ENCODE results near the gene DAZAP2. TPM values are rescaled to one million over a fixed set of nuclear protein-coding genes. Genes with fewer than 3 reads are reported as not detected.

The DAZAP2 gene, protein sequence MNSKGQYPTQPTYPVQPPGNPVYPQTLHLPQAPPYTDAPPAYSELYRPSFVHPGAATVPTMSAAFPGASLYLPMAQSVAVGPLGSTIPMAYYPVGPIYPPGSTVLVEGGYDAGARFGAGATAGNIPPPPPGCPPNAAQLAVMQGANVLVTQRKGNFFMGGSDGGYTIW
- polyA plus RNA-seq (2011; rRNA removed), result 375 and 459 TPM in 2 replicates
- 562 and 808 TPM in 2 replicates for polyA plus RNA-seq (2012; cell fraction: cytosol; rRNA removed)
- polyA plus RNA-seq (2012; cell fraction: nucleus; rRNA removed), result 357 and 411 TPM in 2 replicates
- 290 to 304 TPM (median 292 TPM) in 3 replicates for polyA plus RNA-seq (2017; fragmentation: RNase III; extraction: RNeasy Plus Mini Kit Qiagen cat#74134 plus additional on column Dnase treatment)
- 415 and 549 TPM in 2 replicates for polyA minus RNA-seq (2011; rRNA and poly(A)+ RNA removed)

DNA sequence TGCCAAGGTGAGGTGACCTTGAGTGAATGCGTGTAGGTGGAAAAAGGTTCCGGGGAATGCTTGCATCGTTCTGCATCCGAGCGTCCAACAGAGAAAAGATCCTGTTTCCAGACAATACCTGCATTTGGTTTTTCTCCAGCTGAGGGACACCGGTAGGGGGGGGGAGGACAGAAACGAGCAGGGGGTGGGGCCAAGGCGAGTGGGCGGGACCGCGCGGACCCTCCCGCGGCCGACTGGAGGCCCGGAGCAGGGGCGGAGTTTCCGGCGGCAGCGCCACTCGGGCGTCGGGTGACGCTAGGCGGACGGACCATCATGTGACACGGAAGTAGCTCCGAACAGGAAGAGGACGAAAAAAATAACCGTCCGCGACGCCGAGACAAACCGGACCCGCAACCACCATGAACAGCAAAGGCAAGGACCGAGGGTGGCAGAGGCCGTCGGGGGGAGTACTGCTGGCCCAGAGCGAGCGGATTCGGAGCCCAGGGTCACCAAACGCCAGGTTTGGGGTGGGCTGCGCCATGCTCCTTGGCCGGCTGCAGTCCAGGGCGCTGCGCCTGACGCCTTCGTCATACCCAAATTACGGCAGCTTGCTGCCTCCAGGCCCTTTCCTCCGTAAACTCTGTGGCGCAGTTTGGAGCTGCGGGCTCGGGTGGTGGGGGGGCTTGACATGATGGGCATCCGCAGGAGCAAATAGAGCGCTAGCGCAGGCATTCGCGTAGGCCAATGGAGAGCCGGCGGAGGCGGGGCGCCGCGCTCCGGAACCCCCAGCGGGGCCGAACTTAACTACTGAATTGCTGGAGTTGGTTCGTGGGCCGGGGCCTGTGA is at the start of gene DAZAP2:
TSS of gene DAZAP2 (plus strand) at position 317 of the 825 bp plus-strand sequence. CDS start at position 399, 82 bp downstream.
- H3K4me2 ChIP-seq, result peak within 1 kb of the TSS; percentile 96
- peak; percentile 97 for ATAC-seq
- CTCF ChIA-PET, result interaction anchor here (0.6 to 3.1 kb wide), 9 partner anchors 9 to 113 kb away, joined by 3 to 13 read pairs (median 4); partner anchors contain the start of gene POU6F1
- peak; percentile 94 to 98 for DNase-seq (ENCODE audit: low read depth in 1 of 2, low spot score in 1 of 2)
- no peak for FAIRE-seq
- H3K27ac ChIP-seq, result peak within 1 kb of the TSS; percentile 99 to 100
- POLR2A ChIA-PET, result interaction anchor here (0.6 to 3.1 kb wide), 17 partner anchors 9 to 581 kb away, joined by 3 to 69 read pairs (median 3); partner anchors contain the start of genes CSRNP2, POU6F1 and SMAGP
- under 1% methylated on average over 63 of the region's 70 CpGs for WGBS (ENCODE audit: missing lambda C conversion rate)
- H3K4me3 ChIP-seq, result peak within 1 kb of the TSS; percentile 90
- H3K9me3 ChIP-seq, result no peaks in the 10 kb centered on the region
- H3K4me1 ChIP-seq, result peaks cover 15% of the 10 kb centered on the region
- no peak for TF ChIP-seq CHD4 (IDR thresholded peaks at IDR 0.05; ENCODE audit: borderline replicate concordance)
- TF ChIP-seq POLR2A (IDR thresholded peaks at IDR 0.05; ENCODE audit: low read length), result peak; percentile 75
- TF ChIP-seq, protein P1, sequence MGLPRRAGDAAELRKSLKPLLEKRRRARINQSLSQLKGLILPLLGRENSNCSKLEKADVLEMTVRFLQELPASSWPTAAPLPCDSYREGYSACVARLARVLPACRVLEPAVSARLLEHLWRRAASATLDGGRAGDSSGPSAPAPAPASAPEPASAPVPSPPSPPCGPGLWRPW (IDR thresholded peaks at IDR 0.05), result no peak
- TF ChIP-seq PHF8 (IDR thresholded peaks at IDR 0.05; ENCODE audit: borderline replicate concordance, low read depth), result peak; percentile 96
- TF ChIP-seq, protein P2, sequence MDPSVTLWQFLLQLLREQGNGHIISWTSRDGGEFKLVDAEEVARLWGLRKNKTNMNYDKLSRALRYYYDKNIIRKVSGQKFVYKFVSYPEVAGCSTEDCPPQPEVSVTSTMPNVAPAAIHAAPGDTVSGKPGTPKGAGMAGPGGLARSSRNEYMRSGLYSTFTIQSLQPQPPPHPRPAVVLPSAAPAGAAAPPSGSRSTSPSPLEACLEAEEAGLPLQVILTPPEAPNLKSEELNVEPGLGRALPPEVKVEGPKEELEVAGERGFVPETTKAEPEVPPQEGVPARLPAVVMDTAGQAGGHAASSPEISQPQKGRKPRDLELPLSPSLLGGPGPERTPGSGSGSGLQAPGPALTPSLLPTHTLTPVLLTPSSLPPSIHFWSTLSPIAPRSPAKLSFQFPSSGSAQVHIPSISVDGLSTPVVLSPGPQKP (IDR thresholded peaks at IDR 0.05; ENCODE audit: low read depth, low read length), result no peak
- no peak for TF ChIP-seq CEBPB (IDR thresholded peaks at IDR 0.05)
- no peak for TF ChIP-seq CHD2 (IDR thresholded peaks at IDR 0.05; ENCODE audit: low read length, partially characterized antibody)
- TF ChIP-seq KDM5A (IDR thresholded peaks at IDR 0.05), result no peak
- 0 out of 2 replicates have a peak, but pooled peaks have one; percentile 34 for TF ChIP-seq MAZ (IDR thresholded peaks at IDR 0.05; ENCODE audit: borderline replicate concordance, low read depth, low read length)
- no peak for TF ChIP-seq NFE2L2 (conservative IDR thresholded peaks at IDR 0.05; ENCODE audit: low read length)
- TF ChIP-seq GATA3 (IDR thresholded peaks at IDR 0.05; ENCODE audit: borderline replicate concordance), result no peak
- TF ChIP-seq, protein P3, sequence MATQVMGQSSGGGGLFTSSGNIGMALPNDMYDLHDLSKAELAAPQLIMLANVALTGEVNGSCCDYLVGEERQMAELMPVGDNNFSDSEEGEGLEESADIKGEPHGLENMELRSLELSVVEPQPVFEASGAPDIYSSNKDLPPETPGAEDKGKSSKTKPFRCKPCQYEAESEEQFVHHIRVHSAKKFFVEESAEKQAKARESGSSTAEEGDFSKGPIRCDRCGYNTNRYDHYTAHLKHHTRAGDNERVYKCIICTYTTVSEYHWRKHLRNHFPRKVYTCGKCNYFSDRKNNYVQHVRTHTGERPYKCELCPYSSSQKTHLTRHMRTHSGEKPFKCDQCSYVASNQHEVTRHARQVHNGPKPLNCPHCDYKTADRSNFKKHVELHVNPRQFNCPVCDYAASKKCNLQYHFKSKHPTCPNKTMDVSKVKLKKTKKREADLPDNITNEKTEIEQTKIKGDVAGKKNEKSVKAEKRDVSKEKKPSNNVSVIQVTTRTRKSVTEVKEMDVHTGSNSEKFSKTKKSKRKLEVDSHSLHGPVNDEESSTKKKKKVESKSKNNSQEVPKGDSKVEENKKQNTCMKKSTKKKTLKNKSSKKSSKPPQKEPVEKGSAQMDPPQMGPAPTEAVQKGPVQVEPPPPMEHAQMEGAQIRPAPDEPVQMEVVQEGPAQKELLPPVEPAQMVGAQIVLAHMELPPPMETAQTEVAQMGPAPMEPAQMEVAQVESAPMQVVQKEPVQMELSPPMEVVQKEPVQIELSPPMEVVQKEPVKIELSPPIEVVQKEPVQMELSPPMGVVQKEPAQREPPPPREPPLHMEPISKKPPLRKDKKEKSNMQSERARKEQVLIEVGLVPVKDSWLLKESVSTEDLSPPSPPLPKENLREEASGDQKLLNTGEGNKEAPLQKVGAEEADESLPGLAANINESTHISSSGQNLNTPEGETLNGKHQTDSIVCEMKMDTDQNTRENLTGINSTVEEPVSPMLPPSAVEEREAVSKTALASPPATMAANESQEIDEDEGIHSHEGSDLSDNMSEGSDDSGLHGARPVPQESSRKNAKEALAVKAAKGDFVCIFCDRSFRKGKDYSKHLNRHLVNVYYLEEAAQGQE (IDR thresholded peaks at IDR 0.05), result peak; percentile 53; the same call in 1 of the 2 replicates
- TF ChIP-seq FOXS1 (CRISPR knock-in tag; IDR thresholded peaks at IDR 0.05), result no peak
- peak; percentile 66 to 91; a peak in 4 of 5 replicates for TF ChIP-seq JUN (IDR thresholded peaks at IDR 0.05)
- 0 out of 2 replicates have a peak, but pooled peaks have one; percentile 6 for TF ChIP-seq TFCP2L1 (CRISPR knock-in tag; IDR thresholded peaks at IDR 0.05)
- no peak for TF ChIP-seq CBX8 (IDR thresholded peaks at IDR 0.05)
- TF ChIP-seq, protein P4, sequence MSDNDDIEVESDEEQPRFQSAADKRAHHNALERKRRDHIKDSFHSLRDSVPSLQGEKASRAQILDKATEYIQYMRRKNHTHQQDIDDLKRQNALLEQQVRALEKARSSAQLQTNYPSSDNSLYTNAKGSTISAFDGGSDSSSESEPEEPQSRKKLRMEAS (IDR thresholded peaks at IDR 0.05), result peak; percentile 19; the same call in 1 of the 2 replicates
- TF ChIP-seq ZNF302 (CRISPR knock-in tag; IDR thresholded peaks at IDR 0.05), result no peak
- peak; percentile 54; the same call in 1 of the 2 replicates for TF ChIP-seq FOSB (CRISPR knock-in tag; IDR thresholded peaks at IDR 0.05)
- TF ChIP-seq BHLHE40 (IDR thresholded peaks at IDR 0.05; ENCODE audit: low read depth, low read length), result no peak
- no peak for TF ChIP-seq RCOR1 (IDR thresholded peaks at IDR 0.05; ENCODE audit: low read depth, low read length)
- TF ChIP-seq, protein P5, sequence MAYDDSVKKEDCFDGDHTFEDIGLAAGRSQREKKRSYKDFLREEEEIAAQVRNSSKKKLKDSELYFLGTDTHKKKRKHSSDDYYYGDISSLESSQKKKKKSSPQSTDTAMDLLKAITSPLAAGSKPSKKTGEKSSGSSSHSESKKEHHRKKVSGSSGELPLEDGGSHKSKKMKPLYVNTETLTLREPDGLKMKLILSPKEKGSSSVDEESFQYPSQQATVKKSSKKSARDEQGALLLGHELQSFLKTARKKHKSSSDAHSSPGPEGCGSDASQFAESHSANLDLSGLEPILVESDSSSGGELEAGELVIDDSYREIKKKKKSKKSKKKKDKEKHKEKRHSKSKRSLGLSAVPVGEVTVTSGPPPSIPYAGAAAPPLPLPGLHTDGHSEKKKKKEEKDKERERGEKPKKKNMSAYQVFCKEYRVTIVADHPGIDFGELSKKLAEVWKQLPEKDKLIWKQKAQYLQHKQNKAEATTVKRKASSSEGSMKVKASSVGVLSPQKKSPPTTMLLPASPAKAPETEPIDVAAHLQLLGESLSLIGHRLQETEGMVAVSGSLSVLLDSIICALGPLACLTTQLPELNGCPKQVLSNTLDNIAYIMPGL (CRISPR knock-in tag; IDR thresholded peaks at IDR 0.05; ENCODE audit: borderline replicate concordance), result no peak
- TF ChIP-seq EP300 (IDR thresholded peaks at IDR 0.05), result no peak
- no peak for TF ChIP-seq JUNB (IDR thresholded peaks at IDR 0.05)
- TF ChIP-seq HOXA7 (CRISPR knock-in tag; IDR thresholded peaks at IDR 0.05), result no peak
- TF ChIP-seq MYC (IDR thresholded peaks at IDR 0.05; ENCODE audit: borderline replicate concordance, low read length), result no peak
- 0 out of 2 replicates have a peak, but pooled peaks have one; percentile 39 for TF ChIP-seq RFX5 (IDR thresholded peaks at IDR 0.05)
- TF ChIP-seq POLR2AphosphoS2 (conservative IDR thresholded peaks at IDR 0.05; ENCODE audit: low read length), result 0 out of 2 replicates have a peak, but pooled peaks have one; percentile 6
- TF ChIP-seq SMC3 (IDR thresholded peaks at IDR 0.05), result no peak
- TF ChIP-seq ZSCAN20 (CRISPR knock-in tag; IDR thresholded peaks at IDR 0.05), result no peak
- no peak for TF ChIP-seq HEYL (CRISPR knock-in tag; IDR thresholded peaks at IDR 0.05)
- TF ChIP-seq, protein P6, sequence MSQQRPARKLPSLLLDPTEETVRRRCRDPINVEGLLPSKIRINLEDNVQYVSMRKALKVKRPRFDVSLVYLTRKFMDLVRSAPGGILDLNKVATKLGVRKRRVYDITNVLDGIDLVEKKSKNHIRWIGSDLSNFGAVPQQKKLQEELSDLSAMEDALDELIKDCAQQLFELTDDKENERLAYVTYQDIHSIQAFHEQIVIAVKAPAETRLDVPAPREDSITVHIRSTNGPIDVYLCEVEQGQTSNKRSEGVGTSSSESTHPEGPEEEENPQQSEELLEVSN (IDR thresholded peaks at IDR 0.05; ENCODE audit: borderline replicate concordance, low read depth), result no peak
